OCI-LY1 (cell line): ENCODE measurements around the gene AKR7A2.

Experiments used
- H2AFZ ChIP-seq: fragments of 200-600 bp; sonication (generic), shearing (Covaris generic); 2 replicates; pipeline ENCODE4 v1.6.0; 2014; ENCODE audit warnings: antibody characterized with exemption, mild to moderate bottlenecking, low read length
- H3F3A ChIP-seq: fragments of 200-600 bp; sonication (generic), shearing (Covaris generic); 2 replicates; pipeline ENCODE4 v1.6.0; 2014; ENCODE audit warnings: mild to moderate bottlenecking, antibody characterized with exemption, low read length, moderate library complexity; ENCODE audit not compliant: insufficient read depth
- H3K27ac ChIP-seq: fragments of 200-600 bp; sonication (generic); 2 replicates; pipeline ENCODE4 v1.5.1; 2014; ENCODE audit warnings: low read length, mixed run types, mild to moderate bottlenecking, low read depth; ENCODE audit not compliant: poor library complexity, severe bottlenecking
- H3K27me3 ChIP-seq: fragments of 200-600 bp; sonication (generic); 2 replicates; pipeline ENCODE4 v1.6.0; 2014; ENCODE audit warnings: antibody characterized with exemption, mild to moderate bottlenecking, low read length, moderate library complexity; ENCODE audit not compliant: insufficient read depth
- H3K36me3 ChIP-seq: fragments of 200-600 bp; sonication (generic); 2 replicates; pipeline ENCODE4 v1.6.1; 2014; ENCODE audit warnings: mild to moderate bottlenecking, antibody characterized with exemption, low read length, moderate library complexity, mixed read lengths; ENCODE audit not compliant: insufficient read depth
- H3K4me1 ChIP-seq: fragments of 200-600 bp; sonication (generic); 2 replicates; pipeline ENCODE4 v1.5.1; 2014; ENCODE audit warnings: mild to moderate bottlenecking, low read length, moderate library complexity; ENCODE audit not compliant: insufficient read depth, severe bottlenecking
- H3K4me2 ChIP-seq: fragments of 200-600 bp; sonication (generic), shearing (Covaris generic); 2 replicates; pipeline ENCODE4 v1.6.1; 2014; ENCODE audit warnings: low read length
- H3K4me3 ChIP-seq: fragments of 200-600 bp; sonication (generic); 2 replicates; pipeline ENCODE4 v1.5.1; 2014; ENCODE audit warnings: low read length, low read depth, mild to moderate bottlenecking, mixed read lengths; ENCODE audit not compliant: poor library complexity, severe bottlenecking
- H3K79me2 ChIP-seq: fragments of 200-600 bp; shearing (Covaris generic); 2 replicates; pipeline ENCODE4 v1.6.1; 2016; ENCODE audit warnings: mixed run types, low read length, mixed read lengths; ENCODE audit not compliant: insufficient read depth
- H3K9ac ChIP-seq: fragments of 200-600 bp; sonication (generic), shearing (Covaris generic); 2 replicates; pipeline ENCODE4 v1.6.1; 2014; ENCODE audit warnings: mild to moderate bottlenecking, low read length, mixed read lengths
- H3K9me2 ChIP-seq: fragments of 200-600 bp; sonication (generic), shearing (Covaris generic); 2 replicates; pipeline ENCODE4 v1.6.1; 2014; ENCODE audit warnings: low read depth, mild to moderate bottlenecking, low read length, mixed read lengths
- H3K9me3 ChIP-seq: fragments of 200-600 bp; shearing (Covaris generic); 2 replicates; pipeline ENCODE4 v1.6.1; 2014; ENCODE audit warnings: low read length, mixed read lengths
- H4K20me1 ChIP-seq: fragments of 200-600 bp; sonication (generic), shearing (Covaris generic); 2 replicates; pipeline ENCODE4 v1.6.0; 2016; ENCODE audit warnings: mild to moderate bottlenecking, low read length; ENCODE audit not compliant: insufficient read depth
- EZH2 ChIP-seq: fragments of 200-600 bp; sonication (generic), shearing (Covaris generic); IDR thresholded peaks from 2 replicates; pipeline ENCODE4 v1.8.0; 2017; ENCODE audit warnings: borderline replicate concordance, mixed run types, mild to moderate bottlenecking, antibody characterized with exemption, low read length, moderate library complexity, mixed read lengths
- TF ChIP-seq, protein P1 (sequence below): fragments of 200-600 bp; sonication (generic), shearing (Covaris generic); IDR thresholded peaks from 2 replicates; pipeline ENCODE4 v1.5.1; 2017; ENCODE audit warnings: mild to moderate bottlenecking, antibody characterized with exemption, low read length, moderate library complexity, mixed read lengths

Gene AKR7A2

DNA sequence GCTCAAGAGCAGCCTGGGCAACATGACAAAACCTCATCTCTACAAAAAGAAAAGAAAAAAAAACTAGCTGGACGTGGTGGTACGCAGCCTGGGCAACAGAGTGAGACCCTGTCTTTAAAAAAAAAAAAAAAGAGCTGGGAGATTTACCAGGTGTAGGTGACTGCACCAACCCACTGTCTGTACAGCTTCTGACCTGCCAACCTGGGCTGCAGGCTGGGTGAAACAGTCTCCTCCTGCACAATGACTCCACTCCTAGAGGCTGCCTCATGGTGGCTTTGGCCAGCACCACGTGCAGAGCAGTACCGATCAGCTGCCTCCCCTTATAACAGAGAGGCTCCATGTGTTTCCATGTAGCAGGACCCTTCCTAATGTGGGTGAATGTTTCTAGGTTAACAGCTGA lies 56.7 kb downstream of the AKR7A2 start:
- Histone ChIP-seq H3F3A (no peaks in the 10 kb centered on the region), H3K4me1 (peaks cover 22% of the 10 kb centered on the region), H3K9ac (no peak overlapping the region), H3K79me2 (peaks cover 47% of the 10 kb centered on the region), H3K4me3 (no peak overlapping the region), H3K27me3 (no peaks in the 10 kb centered on the region), H3K27ac (no peak overlapping the region), H3K9me2 (no peaks in the 10 kb centered on the region), H3K4me2 (no peak overlapping the region), H4K20me1 (no peaks in the 10 kb centered on the region), H2AFZ (no peak overlapping the region), H3K36me3 (peaks cover 64% of the 10 kb centered on the region), H3K9me3 (no peaks in the 10 kb centered on the region)
- TF ChIP-seq EZH2, result no peak
- TF ChIP-seq, protein P1, sequence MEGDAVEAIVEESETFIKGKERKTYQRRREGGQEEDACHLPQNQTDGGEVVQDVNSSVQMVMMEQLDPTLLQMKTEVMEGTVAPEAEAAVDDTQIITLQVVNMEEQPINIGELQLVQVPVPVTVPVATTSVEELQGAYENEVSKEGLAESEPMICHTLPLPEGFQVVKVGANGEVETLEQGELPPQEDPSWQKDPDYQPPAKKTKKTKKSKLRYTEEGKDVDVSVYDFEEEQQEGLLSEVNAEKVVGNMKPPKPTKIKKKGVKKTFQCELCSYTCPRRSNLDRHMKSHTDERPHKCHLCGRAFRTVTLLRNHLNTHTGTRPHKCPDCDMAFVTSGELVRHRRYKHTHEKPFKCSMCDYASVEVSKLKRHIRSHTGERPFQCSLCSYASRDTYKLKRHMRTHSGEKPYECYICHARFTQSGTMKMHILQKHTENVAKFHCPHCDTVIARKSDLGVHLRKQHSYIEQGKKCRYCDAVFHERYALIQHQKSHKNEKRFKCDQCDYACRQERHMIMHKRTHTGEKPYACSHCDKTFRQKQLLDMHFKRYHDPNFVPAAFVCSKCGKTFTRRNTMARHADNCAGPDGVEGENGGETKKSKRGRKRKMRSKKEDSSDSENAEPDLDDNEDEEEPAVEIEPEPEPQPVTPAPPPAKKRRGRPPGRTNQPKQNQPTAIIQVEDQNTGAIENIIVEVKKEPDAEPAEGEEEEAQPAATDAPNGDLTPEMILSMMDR, result no peak

DNA sequence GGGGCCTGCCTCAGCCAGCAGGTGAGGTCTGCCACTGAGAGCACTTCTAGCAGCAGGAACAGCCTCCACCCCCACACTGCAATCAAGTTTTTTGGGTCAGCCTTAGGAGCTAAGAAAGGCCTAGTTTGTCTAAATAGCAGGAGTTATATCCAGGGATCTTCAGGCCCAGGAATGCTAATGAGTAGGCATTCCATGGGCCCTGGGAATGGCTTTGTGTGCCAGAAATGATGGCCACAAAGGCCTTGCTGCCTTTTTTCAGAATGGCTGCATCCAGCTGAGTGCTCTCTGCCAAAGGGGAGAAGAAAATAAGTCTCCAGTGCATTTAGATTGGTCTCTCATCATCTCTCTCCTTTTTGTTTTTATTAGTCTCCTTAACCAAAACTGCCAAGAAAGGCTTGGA lies 57.5 kb downstream of the AKR7A2 start:
- no peak overlapping the region for H3K9ac ChIP-seq
- TF ChIP-seq, protein P1, result no peak
- TF ChIP-seq EZH2, result no peak
- H3K79me2 ChIP-seq, result peaks cover 55% of the 10 kb centered on the region
- H3K4me2 ChIP-seq, result no peak overlapping the region
- no peak overlapping the region for H3K27ac ChIP-seq
- H3K36me3 ChIP-seq, result peaks cover 59% of the 10 kb centered on the region
- H3K27me3 ChIP-seq, result no peaks in the 10 kb centered on the region
- no peaks in the 10 kb centered on the region for H3K9me2 ChIP-seq
- no peaks in the 10 kb centered on the region for H3K9me3 ChIP-seq
- H3K4me1 ChIP-seq, result peaks cover 31% of the 10 kb centered on the region
- no peaks in the 10 kb centered on the region for H4K20me1 ChIP-seq
- no peaks in the 10 kb centered on the region for H3F3A ChIP-seq
- no peak overlapping the region for H2AFZ ChIP-seq
- H3K4me3 ChIP-seq, result no peak overlapping the region
